ENCODE data around the gene DTD2. TPM values are rescaled to one million over a fixed set of nuclear protein-coding genes. Genes with fewer than 3 reads are reported as not detected.
A peak's percentile ranks its signal among the peaks of the same experiment; 100 is the strongest.

Gene DTD2
- total and polyA plus RNA-seq, 9 of the 15 experiments (the other 6 are each of a cell fraction or from before 2014, with no cell fraction given), result 3.8 to 24.1 (median 15.2) TPM

DNA sequence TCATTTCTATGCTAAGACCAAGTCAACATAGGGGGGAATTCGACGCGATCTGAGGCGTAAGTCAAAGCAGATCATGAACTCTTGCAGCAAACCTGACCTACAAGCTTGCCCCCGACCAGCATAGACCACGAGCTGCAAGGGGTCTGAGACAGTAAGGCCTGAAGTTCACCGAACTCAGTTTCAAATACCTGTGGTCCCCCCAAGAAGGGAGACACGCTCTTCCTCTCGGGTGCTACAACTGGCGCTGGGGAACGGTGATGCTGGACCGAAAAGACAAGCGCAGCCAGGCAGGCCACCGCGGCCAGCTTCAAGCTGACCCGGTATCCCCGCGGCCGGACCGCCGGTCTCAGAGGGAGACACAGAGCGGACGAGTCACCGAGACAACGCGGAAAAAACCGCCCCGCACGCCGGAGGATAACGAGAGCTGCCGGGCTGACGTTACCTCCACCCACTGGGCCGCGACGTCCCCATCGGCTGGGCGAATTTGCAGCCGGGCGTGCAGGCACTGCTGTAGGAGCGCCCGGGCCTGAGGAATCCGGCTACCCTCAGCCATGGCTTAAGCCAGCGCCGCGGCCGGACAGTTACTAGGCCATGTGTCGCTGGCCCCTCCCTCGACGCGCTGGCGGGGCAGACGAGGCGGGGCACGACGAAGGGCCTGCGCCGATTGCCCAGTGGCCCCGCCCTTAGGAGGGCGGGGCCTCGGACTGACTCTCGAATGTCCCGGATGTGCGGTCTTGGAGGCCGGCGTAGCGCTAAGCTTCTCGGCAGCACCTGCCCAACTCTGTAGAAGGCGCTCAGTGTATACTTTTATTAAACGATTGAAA, at the start of gene DTD2 (continued):
- TF ChIP-seq, protein P1, sequence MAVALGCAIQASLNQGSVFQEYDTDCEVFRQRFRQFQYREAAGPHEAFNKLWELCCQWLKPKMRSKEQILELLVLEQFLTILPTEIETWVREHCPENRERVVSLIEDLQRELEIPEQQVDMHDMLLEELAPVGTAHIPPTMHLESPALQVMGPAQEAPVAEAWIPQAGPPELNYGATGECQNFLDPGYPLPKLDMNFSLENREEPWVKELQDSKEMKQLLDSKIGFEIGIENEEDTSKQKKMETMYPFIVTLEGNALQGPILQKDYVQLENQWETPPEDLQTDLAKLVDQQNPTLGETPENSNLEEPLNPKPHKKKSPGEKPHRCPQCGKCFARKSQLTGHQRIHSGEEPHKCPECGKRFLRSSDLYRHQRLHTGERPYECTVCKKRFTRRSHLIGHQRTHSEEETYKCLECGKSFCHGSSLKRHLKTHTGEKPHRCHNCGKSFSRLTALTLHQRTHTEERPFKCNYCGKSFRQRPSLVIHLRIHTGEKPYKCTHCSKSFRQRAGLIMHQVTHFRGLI (CRISPR knock-in tag; IDR thresholded peaks at IDR 0.05), result no peak
- TF ChIP-seq ZFX (CRISPR knock-in tag; IDR thresholded peaks at IDR 0.05) (peak; percentile 99), ZNF282 (CRISPR knock-in tag; IDR thresholded peaks at IDR 0.05) (no peak), ZBTB17 (CRISPR knock-in tag; IDR thresholded peaks at IDR 0.05) (peak; percentile 53; the same call in 1 of the 2 replicates), NFE2 (IDR thresholded peaks at IDR 0.05; ENCODE audit: low read depth) (peak; percentile 16; the same call in 1 of the 2 replicates), POLR2G (IDR thresholded peaks at IDR 0.05; ENCODE audit: low read depth, low read length) (peak; percentile 99), JUNB (CRISPR knock-in tag; conservative IDR thresholded peaks at IDR 0.05) (no peak), TAF15 (IDR thresholded peaks at IDR 0.05; ENCODE audit: low read depth, low read length) (no peak), U2AF2 (optimal IDR thresholded peaks at IDR 0.05; ENCODE audit: low read depth, low read length) (no peak), ZNF121 (CRISPR knock-in tag; conservative IDR thresholded peaks at IDR 0.05) (no peak), EP300 (IDR thresholded peaks at IDR 0.05; ENCODE audit: low read length) (no peak), FIP1L1 (IDR thresholded peaks at IDR 0.05; ENCODE audit: low read depth, low read length, poor library complexity, severe bottlenecking) (peak; percentile 70), ATF7 (IDR thresholded peaks at IDR 0.05) (peak; percentile 66; the same call in 1 of the 2 replicates)
- TF ChIP-seq, protein P2, sequence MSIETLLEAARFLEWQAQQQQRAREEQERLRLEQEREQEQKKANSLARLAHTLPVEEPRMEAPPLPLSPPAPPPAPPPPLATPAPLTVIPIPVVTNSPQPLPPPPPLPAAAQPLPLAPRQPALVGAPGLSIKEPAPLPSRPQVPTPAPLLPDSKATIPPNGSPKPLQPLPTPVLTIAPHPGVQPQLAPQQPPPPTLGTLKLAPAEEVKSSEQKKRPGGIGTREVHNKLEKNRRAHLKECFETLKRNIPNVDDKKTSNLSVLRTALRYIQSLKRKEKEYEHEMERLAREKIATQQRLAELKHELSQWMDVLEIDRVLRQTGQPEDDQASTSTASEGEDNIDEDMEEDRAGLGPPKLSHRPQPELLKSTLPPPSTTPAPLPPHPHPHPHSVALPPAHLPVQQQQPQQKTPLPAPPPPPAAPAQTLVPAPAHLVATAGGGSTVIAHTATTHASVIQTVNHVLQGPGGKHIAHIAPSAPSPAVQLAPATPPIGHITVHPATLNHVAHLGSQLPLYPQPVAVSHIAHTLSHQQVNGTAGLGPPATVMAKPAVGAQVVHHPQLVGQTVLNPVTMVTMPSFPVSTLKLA (conservative IDR thresholded peaks at IDR 0.05), result peak; percentile 81 to 92
- TF ChIP-seq, protein P3, sequence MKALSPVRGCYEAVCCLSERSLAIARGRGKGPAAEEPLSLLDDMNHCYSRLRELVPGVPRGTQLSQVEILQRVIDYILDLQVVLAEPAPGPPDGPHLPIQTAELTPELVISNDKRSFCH (CRISPR knock-in tag; IDR thresholded peaks at IDR 0.05), result no peak
- TF ChIP-seq, protein P3 (tag; IDR thresholded peaks at IDR 0.05), result 0 out of 2 replicates have a peak, but pooled peaks have one; percentile 52
- TF ChIP-seq, protein P4, sequence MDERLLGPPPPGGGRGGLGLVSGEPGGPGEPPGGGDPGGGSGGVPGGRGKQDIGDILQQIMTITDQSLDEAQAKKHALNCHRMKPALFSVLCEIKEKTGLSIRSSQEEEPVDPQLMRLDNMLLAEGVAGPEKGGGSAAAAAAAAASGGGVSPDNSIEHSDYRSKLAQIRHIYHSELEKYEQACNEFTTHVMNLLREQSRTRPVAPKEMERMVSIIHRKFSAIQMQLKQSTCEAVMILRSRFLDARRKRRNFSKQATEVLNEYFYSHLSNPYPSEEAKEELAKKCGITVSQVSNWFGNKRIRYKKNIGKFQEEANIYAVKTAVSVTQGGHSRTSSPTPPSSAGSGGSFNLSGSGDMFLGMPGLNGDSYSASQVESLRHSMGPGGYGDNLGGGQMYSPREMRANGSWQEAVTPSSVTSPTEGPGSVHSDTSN (CRISPR knock-in tag; IDR thresholded peaks at IDR 0.05; ENCODE audit: low read depth), result no peak
- TF ChIP-seq, protein P4 (tag; conservative IDR thresholded peaks at IDR 0.05; ENCODE audit: low read depth), result no peak
- TF ChIP-seq, protein P5, sequence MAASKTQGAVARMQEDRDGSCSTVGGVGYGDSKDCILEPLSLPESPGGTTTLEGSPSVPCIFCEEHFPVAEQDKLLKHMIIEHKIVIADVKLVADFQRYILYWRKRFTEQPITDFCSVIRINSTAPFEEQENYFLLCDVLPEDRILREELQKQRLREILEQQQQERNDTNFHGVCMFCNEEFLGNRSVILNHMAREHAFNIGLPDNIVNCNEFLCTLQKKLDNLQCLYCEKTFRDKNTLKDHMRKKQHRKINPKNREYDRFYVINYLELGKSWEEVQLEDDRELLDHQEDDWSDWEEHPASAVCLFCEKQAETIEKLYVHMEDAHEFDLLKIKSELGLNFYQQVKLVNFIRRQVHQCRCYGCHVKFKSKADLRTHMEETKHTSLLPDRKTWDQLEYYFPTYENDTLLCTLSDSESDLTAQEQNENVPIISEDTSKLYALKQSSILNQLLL (CRISPR knock-in tag; IDR thresholded peaks at IDR 0.05; ENCODE audit: borderline replicate concordance), result no peak
